Sigmoid colon (tissue), 3 donors: ENCODE data around the gene PCYT2.

Experiments
- CTCF ChIP-seq, 4 experiments: fragments of 450-650 bp in 3 of 4; fragments of 200-600 bp in 1 of 4; IDR thresholded peaks; one replicate each; pipeline ENCODE4 v1.5.1; 2016 to 2019; ENCODE audit warnings: antibody characterized with exemption in 4 of 4, mild to moderate bottlenecking in 3 of 4, moderate library complexity in 2 of 4
- POLR2A ChIP-seq, 2 donors: fragments of 450-650 bp; IDR thresholded peaks; one replicate each; pipeline ENCODE4 v1.6.1; 2016; ENCODE audit warnings: antibody characterized with exemption in 2 of 2, mild to moderate bottlenecking in 2 of 2, moderate library complexity in 2 of 2

DNA sequence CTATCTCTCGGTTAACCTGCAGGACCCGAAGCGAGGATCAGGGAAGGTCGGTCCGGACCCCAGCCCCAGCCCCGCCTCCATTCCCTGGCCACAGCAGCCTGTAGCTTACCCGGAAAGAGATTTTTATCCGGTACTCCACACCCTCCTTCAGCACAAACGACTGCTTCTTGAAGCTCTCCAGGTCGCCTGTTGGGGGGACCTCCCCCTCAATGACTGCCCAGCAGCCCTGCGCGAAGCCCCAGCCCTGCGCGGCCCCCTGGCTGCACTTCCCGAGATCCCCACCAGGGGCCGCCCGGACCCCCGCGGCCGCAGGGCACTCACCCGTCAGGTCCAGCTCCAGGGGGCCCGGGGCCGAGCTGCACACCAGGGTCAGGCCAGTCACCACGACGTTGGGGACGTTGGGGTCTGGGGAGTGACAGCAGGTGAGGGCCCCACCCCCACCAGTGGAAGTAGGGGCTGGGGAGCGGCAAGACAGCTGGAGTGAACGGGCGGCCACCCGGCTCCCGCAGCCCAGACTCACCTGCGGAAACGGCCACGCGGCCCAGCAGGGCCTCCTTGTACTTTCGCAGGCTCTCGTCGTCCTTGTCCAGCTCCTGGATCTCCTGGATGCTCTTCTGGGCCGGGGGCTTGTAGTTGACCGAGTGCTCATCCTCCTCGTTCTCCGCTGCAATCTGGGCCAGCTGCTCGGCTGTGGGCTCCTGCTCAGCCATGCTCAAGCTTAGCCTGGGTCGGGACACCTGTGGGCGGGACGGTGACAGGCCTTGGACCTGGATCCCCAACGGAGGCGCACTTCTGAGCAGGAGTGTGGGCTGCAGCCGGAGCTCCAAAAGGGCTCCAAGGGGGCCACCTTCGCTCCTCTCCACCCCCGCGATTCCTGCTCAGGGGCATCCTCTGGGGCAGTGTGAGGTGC is 41.7 kb downstream of the PCYT2 start:
- peak; percentile 82 to 96 (median 90) for TF ChIP-seq CTCF (IDR thresholded peaks at IDR 0.05)
- TF ChIP-seq POLR2A (IDR thresholded peaks at IDR 0.05), result no peak
